Measurements from ENCODE around the gene BTBD9.

Gene BTBD9

DNA sequence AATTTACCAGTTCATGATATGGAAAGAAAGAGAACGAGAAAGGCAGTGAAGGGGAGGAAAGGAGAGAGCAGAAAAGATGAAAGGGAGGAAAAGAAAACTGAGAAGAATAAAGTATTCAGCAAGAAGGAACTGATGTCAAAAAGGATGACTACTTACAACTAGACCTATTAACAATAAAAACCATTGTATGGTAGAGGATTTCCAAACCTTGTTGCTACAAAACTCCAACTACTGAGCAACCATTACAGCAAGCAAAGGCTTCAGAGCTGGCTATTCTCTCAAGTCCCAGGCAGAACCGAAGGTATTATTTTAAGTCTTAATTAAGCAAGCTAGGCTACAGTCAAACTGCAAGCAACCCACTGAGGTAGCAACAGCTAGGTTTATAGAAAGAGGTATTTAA lies 142.2 kb downstream of the BTBD9 start:
- TF ChIP-seq, protein P1, sequence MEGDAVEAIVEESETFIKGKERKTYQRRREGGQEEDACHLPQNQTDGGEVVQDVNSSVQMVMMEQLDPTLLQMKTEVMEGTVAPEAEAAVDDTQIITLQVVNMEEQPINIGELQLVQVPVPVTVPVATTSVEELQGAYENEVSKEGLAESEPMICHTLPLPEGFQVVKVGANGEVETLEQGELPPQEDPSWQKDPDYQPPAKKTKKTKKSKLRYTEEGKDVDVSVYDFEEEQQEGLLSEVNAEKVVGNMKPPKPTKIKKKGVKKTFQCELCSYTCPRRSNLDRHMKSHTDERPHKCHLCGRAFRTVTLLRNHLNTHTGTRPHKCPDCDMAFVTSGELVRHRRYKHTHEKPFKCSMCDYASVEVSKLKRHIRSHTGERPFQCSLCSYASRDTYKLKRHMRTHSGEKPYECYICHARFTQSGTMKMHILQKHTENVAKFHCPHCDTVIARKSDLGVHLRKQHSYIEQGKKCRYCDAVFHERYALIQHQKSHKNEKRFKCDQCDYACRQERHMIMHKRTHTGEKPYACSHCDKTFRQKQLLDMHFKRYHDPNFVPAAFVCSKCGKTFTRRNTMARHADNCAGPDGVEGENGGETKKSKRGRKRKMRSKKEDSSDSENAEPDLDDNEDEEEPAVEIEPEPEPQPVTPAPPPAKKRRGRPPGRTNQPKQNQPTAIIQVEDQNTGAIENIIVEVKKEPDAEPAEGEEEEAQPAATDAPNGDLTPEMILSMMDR (IDR thresholded peaks at IDR 0.05; ENCODE audit: low read depth, low read length), result no peak
- H3K27me3 ChIP-seq, result no peaks in the 10 kb centered on the region
- H3K9me3 ChIP-seq, result no peaks in the 10 kb centered on the region
- H3K36me3 ChIP-seq, result no peaks in the 10 kb centered on the region
- H3K4me1 ChIP-seq, result peaks cover 38% of the 10 kb centered on the region
- H3K4me3 ChIP-seq (ENCODE audit: low read depth, low read length), result no peak overlapping the region
- DNase-seq, result no peak

DNA sequence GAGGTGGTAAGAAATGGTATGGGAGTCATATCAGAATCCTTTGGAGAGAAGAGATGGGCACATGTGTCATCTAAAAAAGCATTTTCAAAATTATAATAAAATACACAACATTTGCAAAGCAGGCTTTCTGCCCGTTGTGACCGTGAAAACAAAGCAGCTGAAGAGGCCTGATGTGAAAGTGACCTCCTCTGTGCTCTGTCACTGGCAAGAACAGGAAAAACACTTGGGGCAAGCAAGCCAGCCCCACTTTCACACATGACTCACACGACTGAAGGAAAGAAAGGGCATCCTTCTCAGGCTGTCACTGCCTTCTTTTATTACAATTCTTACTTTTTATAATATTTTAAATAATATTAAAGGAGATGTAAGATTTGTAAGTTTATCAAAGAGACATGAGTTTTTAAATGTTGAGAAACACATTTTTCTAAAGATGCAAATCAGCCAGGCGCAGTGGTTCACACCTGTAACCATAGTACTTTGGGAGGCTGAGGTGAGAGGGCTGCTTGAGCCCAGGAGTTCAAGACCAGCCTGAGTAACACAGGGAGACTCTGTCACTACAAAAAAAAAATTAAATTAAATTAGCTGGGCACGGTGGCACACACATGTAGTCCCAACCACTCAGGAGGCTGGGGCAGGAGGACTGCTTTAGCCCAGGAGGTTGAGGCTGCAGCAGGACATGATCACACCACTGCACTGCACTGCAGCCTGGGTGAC lies 143.7 kb downstream of the BTBD9 start:
- H3K9me3 ChIP-seq, result no peaks in the 10 kb centered on the region; the same call in 1 of the 2 replicates
- H3K4me1 ChIP-seq, result peaks cover 28% of the 10 kb centered on the region
- H3K36me3 ChIP-seq, result no peaks in the 10 kb centered on the region
- no peak for DNase-seq
- H3K4me3 ChIP-seq (ENCODE audit: low read depth, low read length), result no peak overlapping the region
- H3K27me3 ChIP-seq, result no peaks in the 10 kb centered on the region
- TF ChIP-seq, protein P1 (IDR thresholded peaks at IDR 0.05; ENCODE audit: low read depth, low read length), result no peak

DNA sequence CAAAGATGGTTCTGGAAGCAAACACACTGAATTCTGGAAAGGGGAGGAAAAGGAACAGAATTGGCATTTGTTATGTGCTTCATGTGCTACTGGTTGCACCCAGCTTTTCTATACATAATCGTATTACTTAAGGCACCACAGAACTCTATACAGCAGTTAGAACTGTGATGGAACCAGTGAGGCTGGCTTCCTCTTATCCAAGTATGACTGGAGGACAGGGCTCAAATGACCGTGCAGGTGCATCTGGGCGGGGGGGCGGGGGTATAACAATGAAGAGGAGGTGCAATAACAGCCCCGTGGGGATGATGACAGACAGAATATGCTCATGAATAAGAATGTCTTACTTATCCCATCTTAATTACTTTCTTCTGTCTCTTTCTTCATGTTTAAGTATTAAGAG lies 144.2 kb downstream of the BTBD9 start:
- Histone ChIP-seq H3K4me3 (ENCODE audit: low read depth, low read length) (no peak overlapping the region), H3K36me3 (no peaks in the 10 kb centered on the region), H3K4me1 (peaks cover 27% of the 10 kb centered on the region), H3K9me3 (no peaks in the 10 kb centered on the region; the same call in 1 of the 2 replicates), H3K27me3 (no peaks in the 10 kb centered on the region)
- no peak for DNase-seq
- TF ChIP-seq, protein P1 (IDR thresholded peaks at IDR 0.05; ENCODE audit: low read depth, low read length), result no peak

DNA sequence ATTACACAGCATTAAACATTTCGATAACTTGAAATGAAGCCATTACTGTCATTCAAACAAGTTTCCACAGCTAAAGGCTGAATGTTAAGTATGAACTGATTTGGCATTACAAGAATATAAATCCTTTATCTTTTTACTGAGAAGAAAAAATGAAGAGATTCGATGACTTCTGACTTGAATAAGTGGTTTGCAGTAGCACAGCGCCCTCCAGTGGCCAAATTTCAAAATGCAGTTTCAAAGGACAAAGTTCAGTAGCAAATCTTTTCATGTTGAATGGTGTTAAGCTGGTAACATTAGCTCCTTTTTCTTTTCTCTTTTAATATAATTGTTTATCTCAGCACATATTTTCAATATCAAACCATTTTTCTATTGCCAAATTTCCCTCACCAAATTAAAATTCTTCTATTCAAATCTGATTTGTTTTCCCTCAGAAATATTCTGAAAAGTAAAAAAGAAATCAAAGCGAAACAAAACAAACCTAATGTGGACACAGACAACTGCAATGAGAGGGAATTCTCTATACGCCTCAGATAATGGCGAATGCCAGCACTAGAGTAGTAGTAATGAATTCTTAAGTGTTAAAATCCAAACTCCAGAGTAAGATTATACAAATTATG lies 145.7 kb downstream of the BTBD9 start:
- TF ChIP-seq, protein P1 (IDR thresholded peaks at IDR 0.05; ENCODE audit: low read depth, low read length), result peak; percentile 86
- H3K4me3 ChIP-seq (ENCODE audit: low read depth, low read length), result peak overlapping the region; percentile 3; the same call in 1 of the 2 replicates
- no peaks in the 10 kb centered on the region; the same call in 1 of the 2 replicates for H3K9me3 ChIP-seq
- DNase-seq, result peak; percentile 74
- no peaks in the 10 kb centered on the region for H3K36me3 ChIP-seq
- H3K4me1 ChIP-seq, result peaks cover 18% of the 10 kb centered on the region
- H3K27me3 ChIP-seq, result no peaks in the 10 kb centered on the region

DNA sequence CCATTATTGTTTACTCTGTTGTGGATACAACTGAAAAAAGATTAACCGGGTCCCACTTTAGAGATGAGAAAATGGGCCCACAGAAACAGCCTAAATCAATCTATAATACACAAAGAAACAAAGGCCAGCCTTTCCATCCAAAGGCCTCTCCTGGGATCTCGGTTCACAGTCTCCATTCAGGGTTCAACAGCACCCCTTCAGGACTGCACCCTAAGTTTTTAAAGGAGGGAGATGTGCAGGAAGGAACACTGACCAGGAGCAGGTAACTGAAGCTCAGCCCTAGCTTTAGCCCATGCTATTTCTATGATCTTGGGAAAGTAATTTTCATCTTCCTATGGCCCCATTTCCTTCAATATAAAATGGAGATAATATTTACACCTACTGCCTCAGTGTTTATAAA lies 147.7 kb downstream of the BTBD9 start:
- Histone ChIP-seq H3K4me3 (ENCODE audit: low read depth, low read length) (no peak overlapping the region), H3K9me3 (no peaks in the 10 kb centered on the region; the same call in 1 of the 2 replicates), H3K4me1 (peaks cover 9% of the 10 kb centered on the region), H3K27me3 (no peaks in the 10 kb centered on the region), H3K36me3 (no peaks in the 10 kb centered on the region)
- TF ChIP-seq, protein P1 (IDR thresholded peaks at IDR 0.05; ENCODE audit: low read depth, low read length), result no peak
- DNase-seq, result no peak

DNA sequence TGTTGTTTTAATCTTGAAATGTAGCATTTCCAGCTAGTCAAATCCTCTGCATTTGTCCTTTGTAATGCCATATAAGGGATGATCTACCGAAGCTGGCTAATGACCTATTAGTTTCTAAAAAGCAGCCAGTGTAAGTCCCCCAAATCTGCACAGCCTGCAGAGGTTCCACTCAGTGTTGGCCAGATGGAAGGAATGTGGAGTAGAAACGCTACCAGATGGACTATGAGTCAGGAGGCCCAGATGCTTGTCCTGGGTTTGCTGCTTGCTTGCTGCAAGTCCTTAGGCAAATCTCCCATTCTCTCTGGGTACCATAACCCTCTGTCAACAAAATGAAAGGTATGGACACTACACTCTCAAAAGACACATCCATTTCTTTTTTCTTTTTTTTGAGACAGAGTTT lies 149.8 kb downstream of the BTBD9 start:
- Histone ChIP-seq H3K9me3 (no peaks in the 10 kb centered on the region; the same call in 1 of the 2 replicates), H3K4me1 (peaks cover 9% of the 10 kb centered on the region), H3K36me3 (no peaks in the 10 kb centered on the region), H3K4me3 (ENCODE audit: low read depth, low read length) (no peak overlapping the region), H3K27me3 (no peaks in the 10 kb centered on the region)
- DNase-seq, result no peak
- TF ChIP-seq, protein P1 (IDR thresholded peaks at IDR 0.05; ENCODE audit: low read depth, low read length), result no peak
